ENCODE data around the gene GEN1. TPM values are rescaled to one million over a fixed set of nuclear protein-coding genes. Genes with fewer than 3 reads are reported as not detected.

GEN1 gene
- total RNA-seq = 12.7 and 15.6 TPM in 2 replicates

- no peak for TF ChIP-seq CTCF (conservative IDR thresholded peaks at IDR 0.05; ENCODE audit: low read depth, low read length)
Measured at GRCh38 chr2:17753803-17754663, at the start of gene GEN1, which contains the start of gene SMC6. Gene GEN1 (plus strand): TSS chr2:17754138. CDS start chr2:17759944, 5,806 bp downstream. Gene SMC6 (minus strand): TSS chr2:17753810. CDS start chr2:17745946, 7,864 bp downstream.

GRCh38 chr2:17706845-17707244, 47.1 kb upstream of the GEN1 start:
- no peak for TF ChIP-seq CTCF (conservative IDR thresholded peaks at IDR 0.05; ENCODE audit: low read depth, low read length)

More at GRCh38 chr2:17753803-17754663, at the start of gene GEN1, which contains the start of gene SMC6:
- no peak for DNase-seq (ENCODE audit: low read depth)
- peak within 1 kb of the TSS; percentile 83 for H3K4me3 ChIP-seq (ENCODE audit: low read depth, low read length)

GRCh38 chr2:17708501-17708900, 45.4 kb upstream of the GEN1 start:
- TF ChIP-seq CTCF (conservative IDR thresholded peaks at IDR 0.05; ENCODE audit: low read depth, low read length) = no peak
- H3K4me3 ChIP-seq (ENCODE audit: low read depth, low read length) = no peak overlapping the region
- no peak for DNase-seq (ENCODE audit: low read depth)

More at GRCh38 chr2:17706845-17707244, 47.1 kb upstream of the GEN1 start:
- H3K4me3 ChIP-seq (ENCODE audit: low read depth, low read length) = no peak overlapping the region
- no peak for DNase-seq (ENCODE audit: low read depth)

- H3K4me3 ChIP-seq (ENCODE audit: low read depth, low read length) = no peak overlapping the region
- TF ChIP-seq CTCF (conservative IDR thresholded peaks at IDR 0.05; ENCODE audit: low read depth, low read length) = no peak
- DNase-seq (ENCODE audit: low read depth) = no peak
Measured at GRCh38 chr2:17709897-17710296, 44.0 kb upstream of the GEN1 start.

GRCh38 chr2:17710547-17711248, 43.2 kb upstream of the GEN1 start:
- no peak for TF ChIP-seq CTCF (conservative IDR thresholded peaks at IDR 0.05; ENCODE audit: low read depth, low read length)
- no peak for DNase-seq (ENCODE audit: low read depth)
- H3K4me3 ChIP-seq (ENCODE audit: low read depth, low read length) = no peak overlapping the region

- TF ChIP-seq CTCF (conservative IDR thresholded peaks at IDR 0.05; ENCODE audit: low read depth, low read length) = no peak
- DNase-seq (ENCODE audit: low read depth) = no peak
- H3K4me3 ChIP-seq (ENCODE audit: low read depth, low read length) = no peak overlapping the region
Measured at GRCh38 chr2:17713291-17713690, 40.6 kb upstream of the GEN1 start.

All from epithelial cell of proximal tubule (primary cell).